Heart left ventricle (tissue), 13 donors: Measurements from ENCODE around the gene ADD2.

ENCODE experiments used
- CTCF ChIP-seq, 12 donors: fragments of 200-600 bp; sonication (generic) in 4 of 12; IDR thresholded peaks; one replicate each; pipeline versions ENCODE4 v1.5.0 to v1.8.0; 2018 to 2022; ENCODE audit warnings: antibody characterized with exemption in 12 of 12, mild to moderate bottlenecking in 5 of 12
- POLR2A ChIP-seq, 2 donors: fragments of 450-650 bp; IDR thresholded peaks; one replicate each; pipeline ENCODE4 v1.6.1; 2017; ENCODE audit warnings: antibody characterized with exemption in 2 of 2, mild to moderate bottlenecking in 2 of 2, moderate library complexity in 2 of 2
- donor health status: ischemic (EF 13 %, LVEDD 7.1; RV severe dilation, severe dysfunction).
- donor health status: DM: no; HTN: yes; CAD: no.
- donor health status: DM: no; HTN: no; CAD: no.
- donor health status: ischemic (EF 25% LVEDD 6.9; RV normal size, moderate dysfunction).
- donor health status: ischemic (EF 25% LVEDD 5.7; RV mildly dilated, moderate dysfunction).
- donor health status: ischemic (EF 35%, LVEDD 5.7; RV mildly dilated, moderate dysfunction).
- donor health status: nonischemic (EF 11% LVEDD 7.7; RV severe dilation, severe dysfunction).
- donor health status: DM: yes; HTN: yes; CAD: no.
- donor health status: PGD.
- donor health status: ischemic (EF 29% LVEDD 5.4; RV normal size, mild dysfunction).
- donor health status: nonischemic (EF 23%, LVEDD 6.1; RV moderate dilation, normal function).

- TF ChIP-seq CTCF (IDR thresholded peaks at IDR 0.05) (no peak), POLR2A (IDR thresholded peaks at IDR 0.05) (no peak)
These were observed 10.7 kb upstream of the ADD2 start for GRCh38 chr2:70778676-70779075.
